CD14-positive monocyte (primary cell): ENCODE measurements around the gene ANTXR1. TPM values are rescaled to one million over a fixed set of nuclear protein-coding genes. Genes with fewer than 3 reads are reported as not detected.

ENCODE experiments used
- DNase-seq, 3 donors: peaks; one replicate each; pipeline ENCODE4 v3.0.0-alpha.2; 2011 to 2022
- H2AFZ ChIP-seq: 2 replicates; pipeline ENCODE4 v1.6.0; 2012; ENCODE audit warnings: mild to moderate bottlenecking, low read depth, low read length, inconsistent platforms; ENCODE audit not compliant: insufficient read depth, poor library complexity, severe bottlenecking
- H3K27ac ChIP-seq, 2 donors: 1 replicate in 1 of 2; 2 replicates in 1 of 2; pipeline ENCODE4 v1.5.1; 2012 to 2013; ENCODE audit warnings: low read length in 2 of 2, control low read depth in 1 of 2, inconsistent platforms in 1 of 2, low read depth in 1 of 2, mild to moderate bottlenecking in 1 of 2
- H3K27me3 ChIP-seq, 2 donors: one replicate each; pipeline versions ENCODE4 v1.6.0 to v1.6.1; 2011 to 2013; ENCODE audit warnings: low read length in 2 of 2; ENCODE audit not compliant: control insufficient read depth in 2 of 2, insufficient read depth in 2 of 2
- H3K36me3 ChIP-seq, 2 donors: replicated peaks in 1 of 2; 1 replicate in 1 of 2; 2 replicates in 1 of 2; pipeline versions ENCODE4 v1.5.1 to v1.6.1; 2012 to 2013; ENCODE audit warnings: low read length in 2 of 2, control low read depth in 1 of 2, inconsistent platforms in 1 of 2, mild to moderate bottlenecking in 1 of 2; ENCODE audit not compliant: insufficient read depth in 2 of 2, control insufficient read depth in 1 of 2
- H3K4me1 ChIP-seq, 2 donors: 1 replicate in 1 of 2; 2 replicates in 1 of 2; pipeline versions ENCODE4 v1.5.1 to v1.6.1; 2012 to 2013; ENCODE audit warnings: low read length in 2 of 2, control low read depth in 1 of 2, inconsistent platforms in 1 of 2, mild to moderate bottlenecking in 1 of 2, moderate library complexity in 1 of 2; ENCODE audit not compliant: insufficient read depth in 2 of 2, control insufficient read depth in 1 of 2
- H3K4me2 ChIP-seq: replicated peaks from 2 replicates; pipeline ENCODE3; 2012; ENCODE audit warnings: low read length, moderate library complexity, mild to moderate bottlenecking; ENCODE audit not compliant: poor library complexity, severe bottlenecking; ENCODE audit errors: extremely low read depth
- H3K4me3 ChIP-seq, 3 experiments: fragments of 200-600 bp in 1 of 3; sonication (generic) in 1 of 3; replicated peaks in 1 of 3; 1 replicate in 2 of 3; 2 replicates in 1 of 3; pipeline ENCODE4 v1.5.1; 2011 to 2013; ENCODE audit warnings: low read length in 3 of 3, mild to moderate bottlenecking in 3 of 3, control low read depth in 2 of 3, low read depth in 2 of 3, inconsistent platforms in 1 of 3, moderate library complexity in 1 of 3
- H3K79me2 ChIP-seq: 2 replicates; pipeline ENCODE4 v1.6.0; 2012; ENCODE audit warnings: mild to moderate bottlenecking, control low read depth, inconsistent platforms, low read length, moderate library complexity; ENCODE audit not compliant: insufficient read depth
- H3K9ac ChIP-seq: 2 replicates; pipeline ENCODE4 v1.6.0; 2017; ENCODE audit warnings: low read length, mild to moderate bottlenecking; ENCODE audit not compliant: insufficient read depth, poor library complexity, severe bottlenecking
- H3K9me3 ChIP-seq, 2 donors: replicated peaks in 1 of 2; 1 replicate in 1 of 2; 2 replicates in 1 of 2; pipeline versions ENCODE4 v1.5.1 to v1.6.1; 2012 to 2013; ENCODE audit warnings: low read length in 2 of 2, control low read depth in 1 of 2; ENCODE audit not compliant: control insufficient read depth in 1 of 2, insufficient read depth in 1 of 2
- H4K20me1 ChIP-seq: 2 replicates; pipeline ENCODE4 v1.6.0; 2012; ENCODE audit warnings: mild to moderate bottlenecking, low read length, control low read depth, moderate library complexity; ENCODE audit not compliant: insufficient read depth
- H3K27ac Mint-ChIP-seq, 7 donors: one replicate each; pipeline ENCODE4 v1.8.0; 2020; ENCODE audit warnings: mild to moderate bottlenecking in 7 of 7, mixed read lengths in 7 of 7, moderate library complexity in 6 of 7, inconsistent platforms in 2 of 7
- H3K27me3 Mint-ChIP-seq, 3 donors: one replicate each; pipeline ENCODE4 v1.8.0; 2021 to 2022; ENCODE audit warnings: low read depth in 3 of 3, mild to moderate bottlenecking in 3 of 3, mixed read lengths in 3 of 3, moderate library complexity in 3 of 3, inconsistent platforms in 1 of 3
- H3K36me3 Mint-ChIP-seq, 2 donors: one replicate each; pipeline ENCODE4 v1.8.0; 2020; ENCODE audit warnings: mixed read lengths in 2 of 2, inconsistent platforms in 1 of 2, mild to moderate bottlenecking in 1 of 2
- H3K4me1 Mint-ChIP-seq: one replicate; pipeline ENCODE4 v1.8.0; 2020; ENCODE audit warnings: mild to moderate bottlenecking, mixed read lengths
- H3K4me3 Mint-ChIP-seq, 2 donors: one replicate each; pipeline ENCODE4 v1.8.0; 2020; ENCODE audit warnings: mild to moderate bottlenecking in 2 of 2, mixed read lengths in 2 of 2, moderate library complexity in 1 of 2
- H3K9me3 Mint-ChIP-seq, 7 donors: one replicate each; pipeline ENCODE4 v1.8.0; 2020 to 2022; ENCODE audit warnings: mixed read lengths in 7 of 7, mild to moderate bottlenecking in 6 of 7, moderate library complexity in 6 of 7, inconsistent platforms in 2 of 7
- WGBS: methylation state at CpG from one replicate; pipeline ENCODE4 v1.1.5; 2013; ENCODE audit warnings: missing lambda C conversion rate; ENCODE audit not compliant: insufficient coverage; 5-methylcytosine and 5-hydroxymethylcytosine counted together
- intact Hi-C, 2 donors: fragments of 100-400 bp; cut with micrococcal nuclease; formaldehyde crosslinking; loops; one replicate each; pipeline versions ENCODE4 v1.15.0 to v1.15.1; 2023
- polyA plus RNA-seq, 3 donors: library from polyadenylated mRNA; depleted of rRNA in 1 of 3; unstranded in 2 of 3; stranded (reverse) in 1 of 3; fragments of 300-500 nt in 2 of 3; fragments of >200 nt in 1 of 3; fragmentation: Illumina TruSeq in 2 of 3; gene quantifications; 1 replicate in 2 of 3; 2 replicates in 1 of 3; pipeline ENCODE4 v1.2.3, GENCODE V29; 2012 to 2021
- TF ChIP-seq, protein P1 (sequence below): fragments of 200-600 bp; IDR thresholded peaks from one replicate; pipeline ENCODE4 v1.8.0; 2022; ENCODE audit warnings: antibody characterized with exemption, mild to moderate bottlenecking

The ANTXR1 gene
- polyA plus RNA-seq, 3 donors: not detected

DNA sequence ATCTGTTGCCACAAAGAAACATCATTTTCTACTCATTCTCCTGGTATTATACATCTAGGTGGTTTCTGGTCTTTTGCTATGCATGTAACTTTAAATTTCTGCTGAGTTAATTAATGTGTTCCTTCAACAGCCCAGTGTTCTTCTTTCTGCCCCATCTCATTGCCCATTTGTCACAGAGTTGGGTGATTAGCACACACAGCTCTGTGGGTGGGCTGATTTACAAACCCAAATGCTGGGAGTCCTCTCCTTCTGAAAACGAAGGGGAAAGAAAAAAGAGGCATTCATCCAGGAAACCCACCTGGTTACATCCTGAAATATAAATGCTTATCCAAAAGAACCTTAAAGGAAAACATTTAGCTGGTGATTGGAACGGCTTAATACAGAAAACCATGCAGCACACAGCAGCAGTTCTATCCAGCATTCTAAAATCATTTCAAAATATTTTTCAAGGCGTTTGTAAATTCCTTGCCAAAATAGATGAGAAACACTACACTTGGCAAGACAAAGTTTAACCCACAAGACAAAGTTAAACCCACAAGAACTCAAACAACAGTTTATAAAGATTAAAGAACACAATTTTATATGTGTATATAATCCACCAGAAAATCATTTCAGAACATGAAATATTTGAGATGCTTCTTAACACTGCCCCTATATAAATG is 177.9 kb downstream of the ANTXR1 start:
- no peaks in the 10 kb centered on the region for H3K79me2 ChIP-seq
- H3K9me3 ChIP-seq: no peaks in the 10 kb centered on the region
- no peaks in the 10 kb centered on the region for H3K27me3 ChIP-seq
- no peak overlapping the region for H3K4me2 ChIP-seq
- H3K4me1 ChIP-seq: no peaks in the 10 kb centered on the region
- Mint-ChIP-seq H3K9me3 (no peaks in the 10 kb centered on the region), H3K4me3 (no peak overlapping the region), H3K4me1 (no peaks in the 10 kb centered on the region), H3K27me3 (peaks cover 7 to 15% (median 10%) of the 10 kb centered on the region in 3 donors), H3K27ac (no peak overlapping the region), H3K36me3 (no peaks in the 10 kb centered on the region)
- no peak overlapping the region for H2AFZ ChIP-seq
- intact Hi-C loops: loop anchor here (10.0 kb wide), 1 partner anchor 46 kb away; no protein-coding TSS in a partner anchor
- no peak overlapping the region for H3K27ac ChIP-seq
- no peak for DNase-seq
- WGBS: 67% methylated on average over 1 of the region's 3 CpGs
- TF ChIP-seq, protein P1, sequence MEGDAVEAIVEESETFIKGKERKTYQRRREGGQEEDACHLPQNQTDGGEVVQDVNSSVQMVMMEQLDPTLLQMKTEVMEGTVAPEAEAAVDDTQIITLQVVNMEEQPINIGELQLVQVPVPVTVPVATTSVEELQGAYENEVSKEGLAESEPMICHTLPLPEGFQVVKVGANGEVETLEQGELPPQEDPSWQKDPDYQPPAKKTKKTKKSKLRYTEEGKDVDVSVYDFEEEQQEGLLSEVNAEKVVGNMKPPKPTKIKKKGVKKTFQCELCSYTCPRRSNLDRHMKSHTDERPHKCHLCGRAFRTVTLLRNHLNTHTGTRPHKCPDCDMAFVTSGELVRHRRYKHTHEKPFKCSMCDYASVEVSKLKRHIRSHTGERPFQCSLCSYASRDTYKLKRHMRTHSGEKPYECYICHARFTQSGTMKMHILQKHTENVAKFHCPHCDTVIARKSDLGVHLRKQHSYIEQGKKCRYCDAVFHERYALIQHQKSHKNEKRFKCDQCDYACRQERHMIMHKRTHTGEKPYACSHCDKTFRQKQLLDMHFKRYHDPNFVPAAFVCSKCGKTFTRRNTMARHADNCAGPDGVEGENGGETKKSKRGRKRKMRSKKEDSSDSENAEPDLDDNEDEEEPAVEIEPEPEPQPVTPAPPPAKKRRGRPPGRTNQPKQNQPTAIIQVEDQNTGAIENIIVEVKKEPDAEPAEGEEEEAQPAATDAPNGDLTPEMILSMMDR: no peak
- no peak overlapping the region for H3K4me3 ChIP-seq
- H3K36me3 ChIP-seq: no peaks in the 10 kb centered on the region
- no peak overlapping the region for H3K9ac ChIP-seq
- no peaks in the 10 kb centered on the region for H4K20me1 ChIP-seq

GRCh38 chr2:69191634-69192033 is 178.7 kb downstream of the ANTXR1 start:
- no CpG with 5 or more reads among the region's 1 CpG for WGBS
- Mint-ChIP-seq H3K27ac (no peak overlapping the region), H3K4me3 (no peak overlapping the region), H3K4me1 (no peaks in the 10 kb centered on the region), H3K9me3 (no peaks in the 10 kb centered on the region), H3K27me3 (peaks cover 7 to 15% (median 10%) of the 10 kb centered on the region in 3 donors), H3K36me3 (no peaks in the 10 kb centered on the region)
- H3K4me3 ChIP-seq: no peak overlapping the region
- TF ChIP-seq, protein P1: no peak
- H3K79me2 ChIP-seq: no peaks in the 10 kb centered on the region
- H3K4me2 ChIP-seq: no peak overlapping the region
- no peak for DNase-seq
- H3K9me3 ChIP-seq: no peaks in the 10 kb centered on the region
- H2AFZ ChIP-seq: no peak overlapping the region
- intact Hi-C loops: loop anchor here (10.0 kb wide), 1 partner anchor 47 kb away; no protein-coding TSS in a partner anchor
- peaks cover 0 to 4% of the 10 kb centered on the region in 2 donors for H3K4me1 ChIP-seq
- no peak overlapping the region for H3K9ac ChIP-seq
- no peaks in the 10 kb centered on the region for H3K27me3 ChIP-seq
- no peak overlapping the region for H3K27ac ChIP-seq
- no peaks in the 10 kb centered on the region for H3K36me3 ChIP-seq
- no peaks in the 10 kb centered on the region for H4K20me1 ChIP-seq
